Prostate gland (tissue), 2 donors: ENCODE data around the gene ARHGAP42. TPM values are rescaled to one million over a fixed set of nuclear protein-coding genes. Genes with fewer than 3 reads are reported as not detected.

Source experiments
- DNase-seq: peaks from one replicate; pipeline ENCODE4 v3.0.0-alpha.2; 2019; ENCODE audit warnings: low spot score
- H3K27ac ChIP-seq, 2 donors: fragments of 200-600 bp; sonication (generic); 2 replicates each; pipeline ENCODE4 v1.5.1; 2017 to 2019
- H3K27me3 ChIP-seq: fragments of 200-600 bp; sonication (generic); replicated peaks from 2 replicates; pipeline ENCODE4 v1.5.1; 2019; ENCODE audit not compliant: insufficient read depth
- H3K36me3 ChIP-seq, 2 donors: fragments of 200-600 bp; sonication (generic); 1 replicate in 1 of 2; 2 replicates in 1 of 2; pipeline versions ENCODE4 v1.5.1 to v1.8.1; 2017 to 2019
- H3K4me1 ChIP-seq: fragments of 200-600 bp; sonication (generic); replicated peaks from 2 replicates; pipeline ENCODE4 v1.5.1; 2019
- H3K4me3 ChIP-seq, 2 donors: fragments of 200-600 bp; sonication (generic); 2 replicates each; pipeline ENCODE4 v1.5.1; 2017 to 2019
- H3K9me3 ChIP-seq: fragments of 200-600 bp; sonication (generic); 2 replicates; pipeline ENCODE4 v1.5.1; 2017
- POLR2A ChIP-seq: fragments of 450-650 bp; IDR thresholded peaks from one replicate; pipeline ENCODE4 v1.6.1; 2016; ENCODE audit warnings: antibody characterized with exemption, mild to moderate bottlenecking
- POLR2AphosphoS5 ChIP-seq: sonication (generic); formaldehyde crosslinking; IDR thresholded peaks from one replicate; pipeline ENCODE4 v1.6.1; 2017; ENCODE audit warnings: antibody characterized with exemption
- WGBS: methylation state at CpG from one replicate; pipeline ENCODE4 v1.1.5; 2018; 5-methylcytosine and 5-hydroxymethylcytosine counted together
- intact Hi-C: fragments of 100-400 bp; cut with DNase I; formaldehyde crosslinking; loops from one replicate; pipeline ENCODE4 v1.14.2; 2022
- total RNA-seq, 2 donors: library from RNA; depleted of rRNA; stranded (reverse); fragments of >200 nt; gene quantifications; one replicate each; pipeline ENCODE4 v1.1.0, GENCODE V29; 2016
- TF ChIP-seq, protein P1 (sequence below), 4 experiments: fragments of 200-600 bp in 2 of 4; fragments of 450-650 bp in 2 of 4; sonication (generic) in 2 of 4; IDR thresholded peaks; 1 replicate in 3 of 4; 2 replicates in 1 of 4; pipeline ENCODE4 v1.5.1; 2016 to 2019; ENCODE audit warnings: antibody characterized with exemption in 4 of 4, mild to moderate bottlenecking in 2 of 4, moderate library complexity in 2 of 4

ARHGAP42 gene
- total RNA-seq, 2 donors from 2014 or later = 12.8 to 20.5 TPM

DNA sequence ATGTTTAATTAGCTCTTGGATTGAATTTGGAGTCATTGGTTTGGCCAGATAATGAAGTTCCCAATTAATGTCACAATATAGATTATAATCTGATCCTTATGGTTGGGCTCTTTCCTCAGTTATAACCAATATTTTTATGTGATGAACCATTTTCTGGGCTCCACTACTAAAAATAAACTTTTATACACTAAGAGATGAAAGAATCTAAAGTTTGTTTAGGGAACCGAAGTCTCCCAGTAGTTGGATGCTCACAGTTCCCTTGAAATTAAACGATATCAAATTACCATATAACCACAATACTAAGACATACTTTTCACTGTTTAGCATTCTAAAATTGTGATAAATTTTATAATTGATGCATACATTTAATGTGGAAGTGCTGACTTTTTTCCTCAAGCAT is 47.0 kb upstream of the ARHGAP42 start:
- no peaks in the 10 kb centered on the region for H3K36me3 ChIP-seq
- intact Hi-C loops = no loop called here
- 18% methylated on average over 2 of the region's 2 CpGs for WGBS
- H3K4me1 ChIP-seq = no peaks in the 10 kb centered on the region
- DNase-seq = no peak
- H3K4me3 ChIP-seq = no peak overlapping the region
- no peak for TF ChIP-seq POLR2AphosphoS5
- TF ChIP-seq, protein P1, sequence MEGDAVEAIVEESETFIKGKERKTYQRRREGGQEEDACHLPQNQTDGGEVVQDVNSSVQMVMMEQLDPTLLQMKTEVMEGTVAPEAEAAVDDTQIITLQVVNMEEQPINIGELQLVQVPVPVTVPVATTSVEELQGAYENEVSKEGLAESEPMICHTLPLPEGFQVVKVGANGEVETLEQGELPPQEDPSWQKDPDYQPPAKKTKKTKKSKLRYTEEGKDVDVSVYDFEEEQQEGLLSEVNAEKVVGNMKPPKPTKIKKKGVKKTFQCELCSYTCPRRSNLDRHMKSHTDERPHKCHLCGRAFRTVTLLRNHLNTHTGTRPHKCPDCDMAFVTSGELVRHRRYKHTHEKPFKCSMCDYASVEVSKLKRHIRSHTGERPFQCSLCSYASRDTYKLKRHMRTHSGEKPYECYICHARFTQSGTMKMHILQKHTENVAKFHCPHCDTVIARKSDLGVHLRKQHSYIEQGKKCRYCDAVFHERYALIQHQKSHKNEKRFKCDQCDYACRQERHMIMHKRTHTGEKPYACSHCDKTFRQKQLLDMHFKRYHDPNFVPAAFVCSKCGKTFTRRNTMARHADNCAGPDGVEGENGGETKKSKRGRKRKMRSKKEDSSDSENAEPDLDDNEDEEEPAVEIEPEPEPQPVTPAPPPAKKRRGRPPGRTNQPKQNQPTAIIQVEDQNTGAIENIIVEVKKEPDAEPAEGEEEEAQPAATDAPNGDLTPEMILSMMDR (IDR thresholded peaks at IDR 0.05) = no peak
- TF ChIP-seq POLR2A = no peak
- H3K27me3 ChIP-seq = no peaks in the 10 kb centered on the region
- H3K9me3 ChIP-seq = no peaks in the 10 kb centered on the region
- H3K27ac ChIP-seq = no peak overlapping the region

DNA sequence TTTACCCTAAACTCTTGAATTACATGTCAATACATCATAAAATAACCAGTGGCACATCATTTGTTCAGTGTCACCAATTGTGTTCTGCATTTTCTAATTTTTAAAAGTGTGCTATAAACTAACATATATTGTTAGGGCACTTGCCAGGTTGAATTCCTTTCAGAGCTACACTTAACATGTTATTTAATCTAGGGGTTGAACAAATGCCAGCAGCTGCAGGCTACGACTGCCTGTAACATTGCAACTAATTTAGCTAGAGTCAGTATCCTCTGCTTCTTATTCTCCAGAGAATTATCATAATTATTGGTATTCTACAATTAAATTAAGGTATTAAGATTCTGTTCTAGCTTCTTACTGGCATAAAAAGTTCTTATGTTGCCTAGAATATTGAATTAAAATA is 46.4 kb upstream of the ARHGAP42 start:
- no peak for DNase-seq
- H3K4me1 ChIP-seq = no peaks in the 10 kb centered on the region
- TF ChIP-seq POLR2A (no peak), POLR2AphosphoS5 (no peak)
- TF ChIP-seq, protein P1 (IDR thresholded peaks at IDR 0.05) = no peak

DNA sequence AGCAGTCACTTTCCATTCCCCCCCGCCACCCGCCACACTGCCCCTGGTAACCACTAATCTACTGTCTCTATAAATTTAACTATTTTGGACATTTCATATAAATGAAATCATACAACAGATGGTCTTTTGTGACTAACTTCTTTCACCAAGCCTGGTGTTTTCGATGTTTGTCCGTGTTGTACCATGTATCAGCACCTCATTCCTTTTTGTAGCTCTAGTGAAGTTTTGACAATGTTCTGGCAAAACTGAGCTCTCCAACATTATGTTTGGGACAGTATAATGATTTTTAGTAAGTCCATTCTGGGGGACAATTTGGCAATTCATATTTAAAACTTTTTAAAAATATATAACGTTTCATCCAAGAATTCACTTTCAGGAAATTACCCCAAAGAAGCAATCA is 45.6 kb upstream of the ARHGAP42 start:
- Histone ChIP-seq H3K4me1 (no peaks in the 10 kb centered on the region), H3K36me3 (no peaks in the 10 kb centered on the region), H3K4me3 (no peak overlapping the region), H3K9me3 (no peaks in the 10 kb centered on the region), H3K27me3 (no peaks in the 10 kb centered on the region), H3K27ac (no peak overlapping the region)
- DNase-seq = no peak
- intact Hi-C loops = no loop called here
- 92% methylated on average over 5 of the region's 5 CpGs for WGBS
- TF ChIP-seq POLR2AphosphoS5 (no peak), POLR2A (no peak)
- TF ChIP-seq, protein P1 (IDR thresholded peaks at IDR 0.05) = no peak

More for the DNA sequence above, 46.4 kb upstream of the ARHGAP42 start:
- no peak overlapping the region for H3K27ac ChIP-seq
- intact Hi-C loops = no loop called here
- H3K4me3 ChIP-seq = no peak overlapping the region
- H3K27me3 ChIP-seq = no peaks in the 10 kb centered on the region
- 23% methylated on average over 1 of the region's 1 CpG for WGBS
- no peaks in the 10 kb centered on the region for H3K36me3 ChIP-seq
- no peaks in the 10 kb centered on the region for H3K9me3 ChIP-seq

DNA sequence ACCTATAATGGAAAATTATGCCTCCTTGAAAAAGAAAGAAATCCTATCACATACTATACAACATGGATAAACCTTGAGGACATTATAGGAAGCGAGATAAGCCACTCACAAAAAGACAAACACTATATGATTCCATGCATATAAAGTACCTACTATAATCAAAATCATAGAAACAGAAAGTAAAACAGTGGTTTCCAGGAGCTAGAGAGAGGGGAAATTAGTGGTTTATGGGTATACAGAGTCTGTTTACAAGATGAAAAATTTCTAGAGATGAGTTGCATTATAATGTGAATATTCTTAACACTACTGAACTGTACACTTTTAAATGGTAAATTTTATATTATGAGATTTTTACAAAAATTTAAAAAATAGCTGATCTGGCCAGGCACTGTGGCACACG is 40.5 kb upstream of the ARHGAP42 start:
- intact Hi-C loops = no loop called here
- TF ChIP-seq POLR2AphosphoS5 = no peak
- TF ChIP-seq, protein P1 (IDR thresholded peaks at IDR 0.05) = no peak
- no peak for TF ChIP-seq POLR2A
- no peaks in the 10 kb centered on the region for H3K4me1 ChIP-seq
- no peak for DNase-seq
- 95% methylated on average over 2 of the region's 2 CpGs for WGBS
- no peaks in the 10 kb centered on the region for H3K9me3 ChIP-seq
- H3K27ac ChIP-seq = no peak overlapping the region
- H3K36me3 ChIP-seq = no peaks in the 10 kb centered on the region
- no peaks in the 10 kb centered on the region for H3K27me3 ChIP-seq
- H3K4me3 ChIP-seq = no peak overlapping the region

DNA sequence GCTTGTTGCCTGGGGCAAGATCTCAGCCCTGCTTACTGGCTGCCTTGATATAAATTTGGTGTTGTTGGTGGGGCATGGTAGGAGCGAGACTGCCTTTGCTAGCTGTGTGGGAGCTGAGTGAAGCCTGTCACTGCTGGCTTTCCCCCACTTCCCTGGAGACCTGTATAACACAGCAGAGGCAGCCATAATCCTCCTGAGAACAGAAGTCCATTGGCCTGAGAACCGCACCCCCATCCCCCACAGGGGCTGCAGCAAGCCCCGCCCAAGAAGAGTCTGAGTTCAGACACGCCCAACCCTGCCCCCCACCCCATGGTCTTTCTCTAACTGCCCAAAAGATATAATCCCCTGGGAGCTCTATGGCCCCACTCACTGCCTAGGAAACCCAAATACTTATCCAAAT is 39.2 kb upstream of the ARHGAP42 start:
- no peak overlapping the region for H3K4me3 ChIP-seq
- no peaks in the 10 kb centered on the region for H3K9me3 ChIP-seq
- 85% methylated on average over 4 of the region's 4 CpGs for whole genome bisulfite sequencing
- H3K4me1 ChIP-seq = no peaks in the 10 kb centered on the region
- no peaks in the 10 kb centered on the region for H3K36me3 ChIP-seq
- TF ChIP-seq POLR2A = no peak
- TF ChIP-seq, protein P1 (IDR thresholded peaks at IDR 0.05) = no peak
- TF ChIP-seq POLR2AphosphoS5 = no peak
- H3K27ac ChIP-seq = no peak overlapping the region
- no peaks in the 10 kb centered on the region for H3K27me3 ChIP-seq
- DNase-seq = no peak
- intact Hi-C loops = no loop called here
